HL-60 (cell line): ENCODE measurements around the gene TLR4.

Experiments used
- DNase-seq, 2 experiments: peaks; one replicate each; pipeline ENCODE4 v3.0.0-alpha.2; 2010 to 2020; ENCODE audit warnings: low read depth in 1 of 2, low spot score in 1 of 2
- H3K27ac ChIP-seq: fragments of 250-450 bp; sonication (Bioruptor Pico); replicated peaks from 2 replicates; pipeline ENCODE4 v1.5.1; 2020; ENCODE audit warnings: mild to moderate bottlenecking, moderate library complexity
- H3K27me3 ChIP-seq: fragments of 250-450 bp; sonication (Bioruptor Pico); 2 replicates; pipeline ENCODE4 v1.5.1; 2021; ENCODE audit warnings: mild to moderate bottlenecking, moderate library complexity; ENCODE audit not compliant: insufficient read depth, poor library complexity, severe bottlenecking
- H3K4me3 ChIP-seq: replicated peaks from 2 replicates; pipeline ENCODE4 v1.5.1; 2011; ENCODE audit warnings: mild to moderate bottlenecking, control low read depth, low read length; ENCODE audit not compliant: insufficient read depth
- GABPA ChIP-seq: IDR thresholded peaks from 2 replicates; pipeline ENCODE4 v1.6.1; 2012; ENCODE audit warnings: low read depth
- POLR2AphosphoS5 ChIP-seq: IDR thresholded peaks from 2 replicates; pipeline ENCODE4 v1.6.1; 2012; ENCODE audit warnings: low read depth
- SPI1 ChIP-seq: IDR thresholded peaks from 2 replicates; pipeline ENCODE4 v1.6.1; 2012; ENCODE audit warnings: low read depth, mild to moderate bottlenecking, borderline replicate concordance
- TF ChIP-seq, protein P1 (sequence below): IDR thresholded peaks from one replicate; pipeline ENCODE4 v1.5.1; 2011; ENCODE audit warnings: low read length, control low read depth, inconsistent platforms; ENCODE audit not compliant: insufficient read depth
- TF ChIP-seq, protein P2 (sequence below): IDR thresholded peaks from 2 replicates; pipeline ENCODE4 v1.6.1; 2012; ENCODE audit warnings: low read depth; ENCODE audit not compliant: insufficient replicate concordance

The TLR4 gene

GRCh38 chr9:117720987-117721386, 16.8 kb downstream of the TLR4 start:
- no peak for DNase-seq
- no peak for TF ChIP-seq POLR2AphosphoS5
- no peak for TF ChIP-seq GABPA
- TF ChIP-seq, protein P1, sequence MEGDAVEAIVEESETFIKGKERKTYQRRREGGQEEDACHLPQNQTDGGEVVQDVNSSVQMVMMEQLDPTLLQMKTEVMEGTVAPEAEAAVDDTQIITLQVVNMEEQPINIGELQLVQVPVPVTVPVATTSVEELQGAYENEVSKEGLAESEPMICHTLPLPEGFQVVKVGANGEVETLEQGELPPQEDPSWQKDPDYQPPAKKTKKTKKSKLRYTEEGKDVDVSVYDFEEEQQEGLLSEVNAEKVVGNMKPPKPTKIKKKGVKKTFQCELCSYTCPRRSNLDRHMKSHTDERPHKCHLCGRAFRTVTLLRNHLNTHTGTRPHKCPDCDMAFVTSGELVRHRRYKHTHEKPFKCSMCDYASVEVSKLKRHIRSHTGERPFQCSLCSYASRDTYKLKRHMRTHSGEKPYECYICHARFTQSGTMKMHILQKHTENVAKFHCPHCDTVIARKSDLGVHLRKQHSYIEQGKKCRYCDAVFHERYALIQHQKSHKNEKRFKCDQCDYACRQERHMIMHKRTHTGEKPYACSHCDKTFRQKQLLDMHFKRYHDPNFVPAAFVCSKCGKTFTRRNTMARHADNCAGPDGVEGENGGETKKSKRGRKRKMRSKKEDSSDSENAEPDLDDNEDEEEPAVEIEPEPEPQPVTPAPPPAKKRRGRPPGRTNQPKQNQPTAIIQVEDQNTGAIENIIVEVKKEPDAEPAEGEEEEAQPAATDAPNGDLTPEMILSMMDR: no peak
- no peak for TF ChIP-seq SPI1
- TF ChIP-seq, protein P2, sequence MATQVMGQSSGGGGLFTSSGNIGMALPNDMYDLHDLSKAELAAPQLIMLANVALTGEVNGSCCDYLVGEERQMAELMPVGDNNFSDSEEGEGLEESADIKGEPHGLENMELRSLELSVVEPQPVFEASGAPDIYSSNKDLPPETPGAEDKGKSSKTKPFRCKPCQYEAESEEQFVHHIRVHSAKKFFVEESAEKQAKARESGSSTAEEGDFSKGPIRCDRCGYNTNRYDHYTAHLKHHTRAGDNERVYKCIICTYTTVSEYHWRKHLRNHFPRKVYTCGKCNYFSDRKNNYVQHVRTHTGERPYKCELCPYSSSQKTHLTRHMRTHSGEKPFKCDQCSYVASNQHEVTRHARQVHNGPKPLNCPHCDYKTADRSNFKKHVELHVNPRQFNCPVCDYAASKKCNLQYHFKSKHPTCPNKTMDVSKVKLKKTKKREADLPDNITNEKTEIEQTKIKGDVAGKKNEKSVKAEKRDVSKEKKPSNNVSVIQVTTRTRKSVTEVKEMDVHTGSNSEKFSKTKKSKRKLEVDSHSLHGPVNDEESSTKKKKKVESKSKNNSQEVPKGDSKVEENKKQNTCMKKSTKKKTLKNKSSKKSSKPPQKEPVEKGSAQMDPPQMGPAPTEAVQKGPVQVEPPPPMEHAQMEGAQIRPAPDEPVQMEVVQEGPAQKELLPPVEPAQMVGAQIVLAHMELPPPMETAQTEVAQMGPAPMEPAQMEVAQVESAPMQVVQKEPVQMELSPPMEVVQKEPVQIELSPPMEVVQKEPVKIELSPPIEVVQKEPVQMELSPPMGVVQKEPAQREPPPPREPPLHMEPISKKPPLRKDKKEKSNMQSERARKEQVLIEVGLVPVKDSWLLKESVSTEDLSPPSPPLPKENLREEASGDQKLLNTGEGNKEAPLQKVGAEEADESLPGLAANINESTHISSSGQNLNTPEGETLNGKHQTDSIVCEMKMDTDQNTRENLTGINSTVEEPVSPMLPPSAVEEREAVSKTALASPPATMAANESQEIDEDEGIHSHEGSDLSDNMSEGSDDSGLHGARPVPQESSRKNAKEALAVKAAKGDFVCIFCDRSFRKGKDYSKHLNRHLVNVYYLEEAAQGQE: no peak
- H3K27me3 ChIP-seq: no peaks in the 10 kb centered on the region
- no peak overlapping the region for H3K27ac ChIP-seq
- H3K4me3 ChIP-seq: no peak overlapping the region

GRCh38 chr9:117722108-117722761, 18.0 kb downstream of the TLR4 start:
- TF ChIP-seq, protein P1: no peak
- TF ChIP-seq SPI1: peak; percentile 74; the same call in 1 of the 2 replicates
- DNase-seq: no peak

GRCh38 chr9:117723986-117724625, 19.9 kb downstream of the TLR4 start:
- DNase-seq: peak; percentile 54 to 55
- no peak overlapping the region for H3K4me3 ChIP-seq
- H3K27ac ChIP-seq: peak overlapping the region; percentile 80
- no peaks in the 10 kb centered on the region for H3K27me3 ChIP-seq
- TF ChIP-seq GABPA (no peak), SPI1 (peak; percentile 58; the same call in 1 of the 2 replicates), POLR2AphosphoS5 (no peak)
- TF ChIP-seq, protein P1: no peak

More at GRCh38 chr9:117722108-117722761, 18.0 kb downstream of the TLR4 start:
- no peak overlapping the region for H3K4me3 ChIP-seq
- H3K27me3 ChIP-seq: no peaks in the 10 kb centered on the region
- H3K27ac ChIP-seq: peak overlapping the region; percentile 80

GRCh38 chr9:117725426-117725887, 21.3 kb downstream of the TLR4 start:
- H3K4me3 ChIP-seq: no peak overlapping the region
- peak; percentile 25; the same call in 1 of the 2 replicates for TF ChIP-seq POLR2AphosphoS5
- TF ChIP-seq, protein P1: no peak
- peak; percentile 85 to 95 for DNase-seq
- H3K27ac ChIP-seq: peak overlapping the region; percentile 80
- no peaks in the 10 kb centered on the region for H3K27me3 ChIP-seq
